HG02981 (cell line): ENCODE data around the gene IPCEF1.

Experiments used
- ATAC-seq: cut with Tn5 transposase; IDR thresholded peaks from one replicate; pipeline ENCODE4 v1.9.1; 2021; ENCODE audit warnings: mild to moderate bottlenecking, moderate library complexity; ENCODE audit not compliant: unreplicated experiment

The IPCEF1 gene

DNA sequence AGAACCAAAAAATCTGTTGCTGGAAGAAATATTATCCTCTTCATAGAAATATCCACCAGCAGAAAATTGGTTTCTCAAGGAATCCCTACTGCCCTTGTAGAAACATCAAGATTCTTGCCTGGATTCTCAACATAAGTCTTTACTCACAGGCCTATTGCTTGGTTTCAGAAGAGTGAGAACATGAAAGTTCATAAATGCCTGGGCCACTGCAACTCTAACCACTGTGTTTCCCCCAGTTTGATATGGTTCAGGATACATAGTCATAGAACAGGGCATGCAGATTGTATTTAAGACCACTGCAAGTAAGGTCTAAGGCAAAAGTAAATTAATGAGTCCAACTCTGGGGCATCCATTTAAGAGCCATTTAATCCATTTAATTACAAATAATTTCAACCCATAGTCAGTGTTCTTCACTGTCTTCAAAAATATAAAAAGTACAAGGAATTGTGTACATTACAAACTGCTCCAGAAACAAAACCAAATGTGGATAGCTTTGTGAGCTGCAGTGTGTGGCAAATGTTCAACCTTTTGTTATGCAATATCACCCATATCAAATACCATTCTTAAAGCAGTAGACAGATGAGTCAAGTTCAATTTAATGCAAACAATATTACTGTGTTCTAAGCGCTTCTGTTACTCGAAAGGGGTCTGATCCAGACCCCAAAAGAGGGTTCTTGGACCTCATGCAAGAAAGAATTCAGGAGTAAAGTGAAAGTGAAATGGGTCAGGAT is 234.2 kb downstream of the IPCEF1 start:
- peak; percentile 58 for ATAC-seq

DNA sequence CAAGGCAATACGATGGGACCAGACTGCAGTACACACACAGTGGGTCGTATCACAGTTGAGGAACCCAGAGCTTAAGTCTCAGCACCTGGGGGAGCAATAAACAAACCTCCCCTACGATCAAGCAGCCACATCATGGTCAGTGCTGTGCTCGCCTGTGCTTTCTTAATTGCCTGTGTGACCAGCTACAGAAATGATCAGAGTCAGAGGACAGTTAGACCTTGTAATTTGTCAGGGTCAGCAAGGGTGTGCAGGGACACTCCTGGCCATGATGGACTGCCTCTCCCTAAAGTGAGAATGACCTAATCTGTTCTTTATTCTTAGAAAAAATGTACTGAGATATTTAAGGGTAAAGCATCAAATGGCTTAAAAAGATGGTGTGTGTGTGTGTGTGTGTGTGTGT is 239.1 kb downstream of the IPCEF1 start:
- no peak for ATAC-seq

DNA sequence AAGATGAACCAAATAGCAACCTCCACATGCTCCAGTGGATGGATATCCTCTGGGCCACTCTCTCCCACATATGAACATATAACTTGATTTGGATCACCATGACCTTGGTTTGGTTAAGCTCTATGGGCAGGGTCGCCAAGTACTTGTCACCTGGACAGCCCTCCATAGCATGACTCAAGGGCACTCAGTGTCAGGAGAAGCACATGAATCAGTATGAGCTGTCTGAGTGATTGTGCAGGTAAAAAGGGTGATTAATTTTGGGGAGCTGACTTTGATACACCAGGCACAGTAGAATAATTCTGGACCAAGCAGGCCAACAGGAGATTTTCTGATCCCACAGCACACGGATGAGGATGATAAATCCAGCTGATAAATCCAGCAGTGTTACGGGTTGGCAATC is 243.2 kb downstream of the IPCEF1 start:
- no peak for ATAC-seq

DNA sequence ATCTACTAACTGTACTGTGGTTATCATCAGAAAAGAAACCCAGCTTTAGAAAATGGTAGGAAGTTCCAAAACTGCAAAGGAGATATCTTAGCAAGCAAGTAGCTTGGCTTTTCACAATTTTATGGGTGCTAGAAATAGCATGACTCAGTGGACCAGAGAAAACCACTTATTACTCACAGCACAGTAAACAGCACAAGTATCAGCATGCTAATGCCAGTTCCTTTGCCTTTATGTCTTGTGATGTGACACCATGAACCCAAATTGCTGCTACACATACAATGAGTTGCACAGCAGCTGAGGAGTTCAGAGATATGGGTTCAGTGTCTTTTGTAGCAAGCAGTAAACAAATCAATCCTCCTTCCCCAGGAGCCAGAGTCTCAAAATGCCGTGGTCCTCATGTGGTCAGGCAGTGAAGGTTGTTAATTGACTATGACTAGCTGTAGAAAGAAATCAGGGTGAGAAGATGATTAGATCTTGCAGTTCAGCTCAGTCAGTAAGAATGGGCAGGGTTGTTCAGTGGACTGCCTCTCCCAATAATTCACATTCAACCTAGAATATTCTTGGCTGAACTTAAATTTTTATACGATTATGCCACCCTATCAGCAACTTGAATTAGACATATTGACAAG is 244.3 kb downstream of the IPCEF1 start:
- no peak for ATAC-seq

DNA sequence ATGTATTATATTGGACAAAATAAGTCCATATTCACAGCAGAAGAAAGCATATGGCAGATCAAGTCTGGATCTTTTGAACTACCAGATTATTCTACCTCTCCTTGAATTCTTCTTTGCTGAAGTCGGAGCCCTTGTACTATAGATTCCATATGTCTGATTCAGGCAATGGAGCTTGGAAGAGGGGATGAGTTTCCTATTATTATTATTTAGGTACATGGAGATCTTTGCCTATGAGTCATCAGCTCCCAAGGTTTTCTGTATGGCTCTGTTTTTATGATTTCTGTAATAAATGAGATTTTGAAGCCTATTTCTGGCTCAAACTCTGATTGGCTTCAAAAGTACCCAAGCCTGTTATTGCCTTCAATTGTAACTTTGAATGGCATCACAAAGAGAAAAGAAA is 245.6 kb downstream of the IPCEF1 start:
- ATAC-seq: no peak

DNA sequence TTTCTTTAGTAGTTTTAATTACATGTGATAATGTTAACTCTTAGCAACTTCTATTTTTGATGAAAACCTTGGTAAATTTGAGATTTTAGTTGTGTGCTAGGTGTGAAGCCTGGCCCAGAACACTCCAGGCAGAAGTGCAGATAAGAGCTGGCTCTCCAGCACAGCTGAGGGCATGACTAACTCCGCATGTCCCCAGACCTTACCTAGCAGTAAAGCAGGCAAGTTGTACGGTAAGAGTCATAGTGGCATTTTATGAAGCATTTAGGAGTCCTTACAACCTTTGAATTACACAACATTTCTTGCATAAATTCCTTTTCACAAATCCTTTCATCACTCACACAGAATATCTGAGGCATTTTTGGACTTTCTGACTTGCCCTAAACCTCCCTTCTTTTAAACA is 250.4 kb downstream of the IPCEF1 start:
- ATAC-seq: no peak
